T follicular helper cell (primary cell): ENCODE results near the gene PDZD7.
"Not testable (repeated sequence)": the region's sequence is repeated elsewhere in the genome, so short reads cannot be mapped to it uniquely, and the experiment has no call there.

Experiments used
- DNase-seq: peaks from one replicate; pipeline ENCODE4 v3.0.0-alpha.2; 2020; ENCODE audit warnings: low read depth

Gene PDZD7

DNA sequence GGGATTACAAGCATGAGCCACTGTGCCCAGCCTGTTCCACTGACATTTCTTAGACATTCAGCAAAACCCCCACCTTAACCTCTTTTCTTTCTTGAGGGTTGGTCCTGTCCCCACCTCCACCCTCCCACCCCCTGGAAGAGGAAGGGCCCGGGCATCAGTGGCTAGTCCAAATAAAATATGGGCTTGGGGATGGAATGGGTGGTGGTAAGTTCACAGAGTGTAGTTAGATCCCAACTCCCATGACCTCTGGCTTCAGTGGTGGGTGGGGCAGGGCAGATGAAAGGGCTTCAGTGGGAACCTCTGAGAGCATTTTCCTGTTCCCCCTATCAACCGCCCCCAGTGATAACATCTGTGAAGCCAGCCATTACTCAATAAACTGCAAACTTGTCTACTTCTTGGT, 9.9 kb upstream of the PDZD7 start:
- no peak for DNase-seq

- no peak for DNase-seq
These were observed 9.1 kb upstream of the PDZD7 start for GRCh38 chr10:101040061-101040460.

GRCh38 chr10:101038484-101038883, 7.6 kb upstream of the PDZD7 start:
- no peak for DNase-seq

- no peak for DNase-seq
These were observed 5.8 kb upstream of the PDZD7 start for GRCh38 chr10:101036726-101037125.

GRCh38 chr10:101035916-101036702, 5.2 kb upstream of the PDZD7 start:
- no peak for DNase-seq

DNA sequence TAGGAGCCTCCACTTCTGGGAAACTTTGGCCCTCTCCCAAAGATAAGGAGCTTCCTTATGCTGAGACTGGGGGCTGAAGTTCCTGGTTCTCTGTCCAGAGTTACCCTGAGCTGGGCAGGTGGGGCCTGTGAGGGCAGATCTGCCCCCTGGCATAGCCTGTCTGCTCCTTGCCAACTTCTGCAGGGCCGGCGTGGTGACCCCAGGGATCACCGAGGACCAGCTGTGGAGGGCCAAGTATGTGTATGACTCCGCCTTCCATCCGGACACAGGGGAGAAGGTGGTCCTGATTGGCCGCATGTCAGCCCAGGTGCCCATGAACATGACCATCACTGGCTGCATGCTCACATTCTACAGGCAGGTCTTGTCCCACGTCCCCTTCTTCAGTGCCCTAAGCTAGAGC, 4.4 kb upstream of the PDZD7 start:
- no peak for DNase-seq

GRCh38 chr10:101034404-101034803, 3.5 kb upstream of the PDZD7 start:
- DNase-seq = not testable (repeated sequence)

GRCh38 chr10:101033276-101033675, 2.3 kb upstream of the PDZD7 start:
- no peak for DNase-seq

DNA sequence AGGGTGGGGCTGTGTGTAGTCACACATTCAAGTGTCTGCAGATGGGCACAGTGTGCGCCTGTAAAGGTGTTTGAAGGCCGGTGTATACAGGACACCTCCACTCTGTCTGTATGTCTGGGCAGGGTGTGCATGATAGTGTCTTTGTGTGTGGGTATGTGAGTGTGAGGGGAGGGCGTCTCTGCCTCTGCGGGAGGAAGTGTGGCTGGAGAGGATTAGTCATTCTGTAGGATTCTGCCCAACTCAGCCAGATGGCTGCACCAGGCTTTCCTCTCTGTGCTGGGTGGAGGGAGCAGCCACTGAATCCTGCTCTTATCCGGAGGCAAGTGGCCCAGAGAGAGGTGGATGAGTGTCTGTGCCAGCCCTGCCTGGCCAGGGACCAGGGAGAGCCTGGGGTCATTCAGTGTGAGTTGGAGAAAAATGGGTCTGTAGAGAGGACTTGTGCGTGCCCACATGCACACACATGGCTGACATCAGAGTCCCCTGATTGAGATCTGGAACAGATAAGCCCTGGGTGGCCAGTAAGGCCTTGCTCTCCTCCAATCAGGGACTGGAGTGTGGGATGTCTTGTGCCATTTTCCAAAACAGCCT, 1.8 kb upstream of the PDZD7 start:
- DNase-seq = peak; percentile 24

DNA sequence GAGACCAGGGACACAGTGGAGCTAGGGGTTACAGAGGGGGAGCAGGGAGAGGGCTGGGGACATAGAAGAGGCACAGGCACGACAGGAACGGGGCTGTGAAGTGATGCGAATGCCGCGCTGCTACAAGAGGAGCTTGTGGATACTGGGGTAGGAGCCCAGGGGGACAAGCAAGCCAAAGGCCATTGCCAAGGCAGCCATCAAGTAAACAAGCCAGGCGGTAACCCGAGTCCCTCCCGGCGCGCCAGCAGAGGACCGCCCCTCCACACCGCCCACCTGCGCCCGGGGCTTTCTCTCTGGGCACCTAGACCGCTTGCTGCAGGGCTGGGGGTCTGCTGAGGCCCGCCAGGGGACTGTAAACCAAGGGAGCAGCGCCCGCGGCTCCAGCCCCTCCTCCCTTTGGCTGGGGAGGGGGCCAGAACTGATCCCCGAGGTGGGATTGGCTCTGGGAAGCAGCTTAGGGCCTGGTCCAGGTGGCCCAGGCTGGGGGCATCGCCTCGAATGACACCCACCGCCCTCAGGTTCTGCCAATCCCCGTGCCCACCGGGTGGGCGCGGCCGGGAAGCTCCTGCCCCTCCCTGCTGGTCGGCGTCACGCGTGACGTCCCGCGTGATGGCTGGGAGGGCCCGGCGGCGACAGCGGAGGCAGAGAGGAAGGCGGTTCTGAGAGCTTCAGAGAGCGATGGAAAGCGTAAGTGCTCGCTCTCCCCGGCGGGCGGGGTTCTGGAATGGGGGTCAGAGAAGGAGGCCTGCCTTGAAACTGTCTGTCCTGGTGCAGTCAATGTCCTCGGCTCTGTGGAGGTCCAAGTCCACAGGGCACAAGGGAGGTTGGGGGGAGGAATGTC, 1.1 kb upstream of the PDZD7 start:
- peak; percentile 84 for DNase-seq

DNA sequence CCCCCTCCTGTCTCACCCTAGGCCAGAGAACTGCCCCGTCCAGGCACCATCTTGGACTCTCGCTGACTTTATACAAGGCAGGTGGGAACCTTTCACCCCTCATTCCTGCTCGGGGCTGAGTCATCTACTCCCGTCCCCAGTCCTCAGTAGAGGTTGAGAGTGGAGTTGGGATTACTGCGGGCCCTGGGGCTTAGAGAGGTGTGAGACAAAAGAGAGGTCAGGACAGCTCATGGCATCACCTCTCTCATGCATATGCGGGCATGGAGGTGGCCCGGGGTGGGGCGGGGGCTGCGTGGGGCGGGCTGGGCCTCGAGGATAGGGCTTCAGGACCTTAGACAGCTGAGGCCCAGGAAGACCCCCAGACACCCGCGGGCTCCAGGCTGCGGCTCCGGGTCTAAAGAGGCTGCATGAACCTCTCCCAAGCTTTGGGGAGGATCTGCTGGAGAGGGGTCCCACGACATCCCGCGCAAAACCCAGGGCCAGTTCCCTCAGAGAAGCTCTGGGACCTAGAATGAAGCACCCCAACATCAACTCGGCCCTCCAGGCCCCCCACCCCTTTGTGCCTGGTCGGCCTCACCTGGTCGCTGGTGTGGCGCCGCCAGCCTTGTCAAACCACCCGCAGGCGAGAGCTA, 317 bp downstream of the PDZD7 start:
- DNase-seq = no peak

DNA sequence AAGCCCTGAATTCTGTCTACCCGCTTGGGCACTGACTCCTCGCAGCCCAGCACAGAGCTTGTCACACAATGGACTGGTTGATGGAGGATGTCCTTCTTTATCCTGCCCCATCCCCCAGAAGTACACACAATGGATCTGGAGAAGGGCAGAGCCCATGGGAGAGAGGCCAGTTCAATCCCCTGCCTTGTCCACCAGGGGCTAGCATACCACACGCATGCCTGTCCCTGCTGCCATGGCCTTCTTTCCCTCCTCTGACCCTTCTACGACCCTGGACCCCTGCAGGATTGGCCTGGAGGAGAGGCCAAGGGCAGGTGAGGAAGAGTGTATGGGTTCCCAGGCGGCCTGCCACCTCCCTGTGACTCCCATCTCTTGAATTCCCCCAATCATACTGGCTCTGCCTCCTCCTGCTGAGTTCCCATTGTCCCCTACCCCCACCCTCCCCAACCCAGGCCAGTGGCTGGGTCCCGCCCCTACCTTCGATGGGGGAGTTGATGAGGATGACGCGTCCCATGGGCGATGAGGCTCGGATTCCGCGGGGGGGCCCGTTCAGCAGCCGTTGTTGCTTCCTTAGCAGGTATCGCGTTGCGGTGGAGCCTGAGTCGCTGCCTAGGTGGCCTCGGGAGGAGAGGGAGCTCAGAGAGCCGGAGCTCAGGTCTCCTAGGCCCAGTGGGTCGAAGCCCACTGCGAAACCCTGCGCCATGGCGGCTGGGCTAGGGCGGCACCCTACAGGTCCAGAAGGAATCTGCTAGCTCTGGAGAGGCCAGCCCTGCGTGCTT, 1.2 kb downstream of the PDZD7 start:
- no peak for DNase-seq

- DNase-seq = no peak
These were observed 2.2 kb downstream of the PDZD7 start for GRCh38 chr10:101028446-101029337.

GRCh38 chr10:101027106-101027720, 3.7 kb downstream of the PDZD7 start:
- DNase-seq = no peak

- DNase-seq = no peak
These were observed 7.8 kb downstream of the PDZD7 start for GRCh38 chr10:101022967-101023705.

DNA sequence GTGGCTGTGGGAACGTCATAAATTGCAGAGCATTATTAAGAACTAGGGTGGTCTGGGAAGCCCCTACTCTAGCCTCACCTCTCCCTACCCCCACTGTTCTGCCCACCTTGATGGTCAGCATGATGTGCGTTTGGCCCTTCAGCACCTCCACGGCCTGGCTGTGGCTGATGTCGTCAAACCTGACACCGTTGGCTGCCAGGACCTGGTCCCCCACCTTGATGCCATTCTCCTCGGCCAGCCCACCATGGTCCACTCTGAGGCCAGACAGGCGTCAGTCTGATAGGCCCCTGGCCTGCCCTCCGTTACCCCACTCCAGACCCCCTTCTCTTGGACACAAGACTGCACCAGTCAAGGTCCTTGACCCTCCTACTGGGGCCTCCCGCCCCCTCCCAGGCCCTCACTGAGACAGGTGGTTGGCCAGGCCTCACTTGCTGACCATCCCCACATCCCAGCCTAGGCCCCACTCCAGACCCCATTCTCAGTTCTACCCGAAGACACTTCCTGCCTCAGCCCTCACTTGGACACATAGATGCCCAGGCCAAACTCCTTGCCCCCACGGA, 9.2 kb downstream of the PDZD7 start:
- no peak for DNase-seq

DNA sequence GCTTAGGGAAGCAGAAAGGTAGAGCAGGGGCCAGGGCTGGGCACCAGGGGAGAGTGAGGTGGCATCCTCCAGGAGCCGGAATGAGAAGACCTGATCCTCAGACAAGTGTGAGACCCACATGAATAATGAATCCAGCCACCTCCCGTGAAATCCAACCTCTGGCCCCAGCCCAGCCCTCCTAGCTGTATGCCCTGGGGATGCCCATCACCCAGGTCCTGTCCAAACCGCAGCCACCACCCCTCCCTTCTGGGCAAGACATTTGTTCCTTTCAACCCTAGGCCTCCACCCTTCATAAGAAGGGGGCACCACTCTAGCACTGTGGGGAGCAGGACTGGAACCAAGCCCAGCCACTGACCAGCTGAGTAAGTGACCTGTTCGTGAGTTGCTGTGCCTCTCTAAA, 9.7 kb downstream of the PDZD7 start:
- DNase-seq = no peak

GRCh38 chr10:101020427-101021075, 10.4 kb downstream of the PDZD7 start:
- DNase-seq = no peak

DNA sequence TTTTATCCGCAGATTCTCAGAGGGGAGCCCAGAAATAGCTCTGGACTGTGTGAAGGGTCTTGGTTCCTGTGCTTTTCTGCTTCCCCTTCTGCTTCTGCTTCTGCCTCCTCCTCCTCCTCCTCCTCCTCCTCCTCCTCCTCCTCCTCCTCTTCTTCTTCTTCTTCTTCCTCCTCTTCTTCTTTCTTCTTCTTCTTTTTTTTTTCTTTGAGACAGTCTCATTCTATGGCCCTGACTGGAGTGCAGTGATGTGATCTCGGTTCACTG, 11.6 kb downstream of the PDZD7 start:
- DNase-seq = no peak
